ENCODE data around the gene SNAPC4. TPM values are rescaled to one million over a fixed set of nuclear protein-coding genes. Genes with fewer than 3 reads are reported as not detected.

The SNAPC4 gene
- total and polyA plus RNA-seq, 9 donors = 3.7 to 9.6 (median 8.7) TPM

- no peak overlapping the region for H3K27ac ChIP-seq
- no peaks in the 10 kb centered on the region for H3K9me3 ChIP-seq
- intact Hi-C loops (cut with DNase I) = no loop called here
- no peaks in the 10 kb centered on the region for H3K36me3 ChIP-seq
- H3K4me1 ChIP-seq (ENCODE audit: insufficient read depth) = no peaks in the 10 kb centered on the region
- 84 to 88% (median 88%) methylated on average over 28 of the region's 28 CpGs for WGBS, 3 donors
- TF ChIP-seq CTCF (IDR thresholded peaks at IDR 0.05) (no peak), POLR2A (IDR thresholded peaks at IDR 0.05) (no peak), EP300 (IDR thresholded peaks at IDR 0.05) (no peak)
- DNase-seq = no peak
- no peaks in the 10 kb centered on the region for H3K27me3 ChIP-seq
- H3K4me3 ChIP-seq = no peak overlapping the region
Observed at GRCh38 chr9:136391737-136392537, 8.0 kb downstream of the SNAPC4 start.

GRCh38 chr9:136389396-136389795 is 10.6 kb downstream of the SNAPC4 start:
- H3K4me1 ChIP-seq (ENCODE audit: insufficient read depth) = no peaks in the 10 kb centered on the region
- H3K9me3 ChIP-seq = no peaks in the 10 kb centered on the region
- H3K27ac ChIP-seq = no peak overlapping the region
- H3K27me3 ChIP-seq = no peaks in the 10 kb centered on the region
- intact Hi-C loops (cut with DNase I) = loop anchor here in 1 of 4 donors (10.0 kb wide), 1 partner anchor 245 kb away; no protein-coding TSS in a partner anchor
- no peak for DNase-seq
- TF ChIP-seq POLR2A (IDR thresholded peaks at IDR 0.05) = no peak
- no peak for TF ChIP-seq CTCF (IDR thresholded peaks at IDR 0.05)
- no peak for TF ChIP-seq EP300 (IDR thresholded peaks at IDR 0.05)
- WGBS, 3 donors = 83 to 86% (median 84%) methylated on average over 14 of the region's 14 CpGs
- no peaks in the 10 kb centered on the region for H3K36me3 ChIP-seq
- H3K4me3 ChIP-seq = no peak overlapping the region

- Histone ChIP-seq H3K9me3 (no peaks in the 10 kb centered on the region), H3K4me1 (ENCODE audit: insufficient read depth) (no peaks in the 10 kb centered on the region), H3K27ac (no peak overlapping the region), H3K36me3 (no peaks in the 10 kb centered on the region), H3K4me3 (no peak overlapping the region), H3K27me3 (no peaks in the 10 kb centered on the region)
- no peak for DNase-seq
- WGBS, 3 donors = 91 to 94% (median 94%) methylated on average over 19 of the region's 19 CpGs
- intact Hi-C loops (cut with DNase I) = loop anchor here in 1 of 4 donors (10.0 kb wide), 1 partner anchor 242 kb away; no protein-coding TSS in a partner anchor
- TF ChIP-seq POLR2A (IDR thresholded peaks at IDR 0.05) = no peak
- no peak for TF ChIP-seq CTCF (IDR thresholded peaks at IDR 0.05)
- TF ChIP-seq EP300 (IDR thresholded peaks at IDR 0.05) = no peak
Observed at GRCh38 chr9:136387217-136387616, 12.8 kb downstream of the SNAPC4 start.

GRCh38 chr9:136386018-136386417 is 14.0 kb downstream of the SNAPC4 start:
- intact Hi-C loops (cut with DNase I) = loop anchor here in 1 of 4 donors (10.0 kb wide), 1 partner anchor 241 kb away; no protein-coding TSS in a partner anchor
- H3K4me1 ChIP-seq (ENCODE audit: insufficient read depth) = no peaks in the 10 kb centered on the region
- TF ChIP-seq POLR2A (IDR thresholded peaks at IDR 0.05) = no peak
- TF ChIP-seq EP300 (IDR thresholded peaks at IDR 0.05) = no peak
- no peak for TF ChIP-seq CTCF (IDR thresholded peaks at IDR 0.05)
- H3K36me3 ChIP-seq = no peaks in the 10 kb centered on the region
- H3K4me3 ChIP-seq = no peak overlapping the region
- WGBS, 3 donors = 90 to 95% (median 91%) methylated on average over 13 of the region's 13 CpGs
- DNase-seq = no peak
- H3K27me3 ChIP-seq = no peaks in the 10 kb centered on the region
- no peaks in the 10 kb centered on the region for H3K9me3 ChIP-seq
- H3K27ac ChIP-seq = no peak overlapping the region

Measured in ovary (tissue), 9 donors.